ENCODE data around the gene ADORA2B.

- TF ChIP-seq CTCF (IDR thresholded peaks at IDR 0.05), result no peak
- TF ChIP-seq EZH2 (IDR thresholded peaks at IDR 0.05), result no peak
- TF ChIP-seq EZH2phosphoT487 (IDR thresholded peaks at IDR 0.05), result no peak
Measured at GRCh38 chr17:15914400-15915170, 30.3 kb upstream of the ADORA2B start.

Measured in neural progenitor cell (in vitro differentiated cells).